PFSK-1 (cell line): ENCODE data around the gene ZXDC.

Experiments used
- FOXP2 ChIP-seq: optimal IDR thresholded peaks from 2 replicates; pipeline ENCODE3; 2011; ENCODE audit warnings: borderline replicate concordance, control low read depth, inconsistent platforms; ENCODE audit not compliant: insufficient read depth; ENCODE audit errors: extremely low read length, extremely low read depth
- POLR2AphosphoS5 ChIP-seq: IDR thresholded peaks from 2 replicates; pipeline ENCODE4 v1.6.1; 2012; ENCODE audit warnings: low read depth, mild to moderate bottlenecking, control low read depth, low read length, moderate library complexity
- SIN3A ChIP-seq: IDR thresholded peaks from 2 replicates; pipeline ENCODE4 v1.6.1; 2012; ENCODE audit warnings: mild to moderate bottlenecking, low read length, moderate library complexity, borderline replicate concordance; ENCODE audit not compliant: insufficient read depth
- TAF1 ChIP-seq: IDR thresholded peaks from 2 replicates; pipeline ENCODE4 v1.6.1; 2012; ENCODE audit warnings: low read length, control low read depth, borderline replicate concordance; ENCODE audit not compliant: insufficient read depth
- TF ChIP-seq, protein P1 (sequence below), 2 experiments: IDR thresholded peaks; 2 replicates each; pipeline versions ENCODE4 v1.6.1 to v1.8.0; 2011 to 2012; ENCODE audit warnings: low read depth in 2 of 2, low read length in 2 of 2, control low read depth in 1 of 2, inconsistent platforms in 1 of 2, mild to moderate bottlenecking in 1 of 2, moderate library complexity in 1 of 2; ENCODE audit not compliant: insufficient read depth in 1 of 2

- TF ChIP-seq TAF1, result no peak
- no peak for TF ChIP-seq POLR2AphosphoS5
- TF ChIP-seq FOXP2, result no peak
- no peak for TF ChIP-seq SIN3A
- TF ChIP-seq, protein P1, sequence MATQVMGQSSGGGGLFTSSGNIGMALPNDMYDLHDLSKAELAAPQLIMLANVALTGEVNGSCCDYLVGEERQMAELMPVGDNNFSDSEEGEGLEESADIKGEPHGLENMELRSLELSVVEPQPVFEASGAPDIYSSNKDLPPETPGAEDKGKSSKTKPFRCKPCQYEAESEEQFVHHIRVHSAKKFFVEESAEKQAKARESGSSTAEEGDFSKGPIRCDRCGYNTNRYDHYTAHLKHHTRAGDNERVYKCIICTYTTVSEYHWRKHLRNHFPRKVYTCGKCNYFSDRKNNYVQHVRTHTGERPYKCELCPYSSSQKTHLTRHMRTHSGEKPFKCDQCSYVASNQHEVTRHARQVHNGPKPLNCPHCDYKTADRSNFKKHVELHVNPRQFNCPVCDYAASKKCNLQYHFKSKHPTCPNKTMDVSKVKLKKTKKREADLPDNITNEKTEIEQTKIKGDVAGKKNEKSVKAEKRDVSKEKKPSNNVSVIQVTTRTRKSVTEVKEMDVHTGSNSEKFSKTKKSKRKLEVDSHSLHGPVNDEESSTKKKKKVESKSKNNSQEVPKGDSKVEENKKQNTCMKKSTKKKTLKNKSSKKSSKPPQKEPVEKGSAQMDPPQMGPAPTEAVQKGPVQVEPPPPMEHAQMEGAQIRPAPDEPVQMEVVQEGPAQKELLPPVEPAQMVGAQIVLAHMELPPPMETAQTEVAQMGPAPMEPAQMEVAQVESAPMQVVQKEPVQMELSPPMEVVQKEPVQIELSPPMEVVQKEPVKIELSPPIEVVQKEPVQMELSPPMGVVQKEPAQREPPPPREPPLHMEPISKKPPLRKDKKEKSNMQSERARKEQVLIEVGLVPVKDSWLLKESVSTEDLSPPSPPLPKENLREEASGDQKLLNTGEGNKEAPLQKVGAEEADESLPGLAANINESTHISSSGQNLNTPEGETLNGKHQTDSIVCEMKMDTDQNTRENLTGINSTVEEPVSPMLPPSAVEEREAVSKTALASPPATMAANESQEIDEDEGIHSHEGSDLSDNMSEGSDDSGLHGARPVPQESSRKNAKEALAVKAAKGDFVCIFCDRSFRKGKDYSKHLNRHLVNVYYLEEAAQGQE (IDR thresholded peaks at IDR 0.05; ENCODE audit: insufficient read depth in 1 of 2, low read depth in 2 of 2, low read length in 2 of 2), result no peak
Measured at GRCh38 chr3:126435456-126436315, 40.0 kb downstream of the ZXDC start.
